Activated CD4-positive, alpha-beta T cell treated with anti-CD3 and anti-CD28 coated beads, Interleukin-2, amount 10 ng/mL, durations not matched to agents 24 days and 14 days (primary cell): Measurements from ENCODE around the gene GFRAL. TPM values are rescaled to one million over a fixed set of nuclear protein-coding genes. Genes with fewer than 3 reads are reported as not detected.
"Not testable (repeated sequence)": the region's sequence is repeated elsewhere in the genome, so short reads cannot be mapped to it uniquely, and the experiment has no call there.

Experiments used
- DNase-seq: peaks from one replicate; pipeline ENCODE4 v3.0.0; 2022
- H3K27ac Mint-ChIP-seq: one replicate; pipeline ENCODE4 v1.8.0; 2022; ENCODE audit warnings: mild to moderate bottlenecking, mixed read lengths
- H3K27me3 Mint-ChIP-seq: one replicate; pipeline ENCODE4 v1.8.0; 2022; ENCODE audit warnings: mixed read lengths
- H3K36me3 Mint-ChIP-seq: one replicate; pipeline ENCODE4 v1.8.0; 2022; ENCODE audit warnings: low read depth, mild to moderate bottlenecking, mixed read lengths
- H3K4me1 Mint-ChIP-seq: one replicate; pipeline ENCODE4 v1.8.0; 2021; ENCODE audit warnings: mixed read lengths
- H3K4me3 Mint-ChIP-seq: one replicate; pipeline ENCODE4 v1.8.0; 2022; ENCODE audit warnings: mild to moderate bottlenecking, moderate library complexity, mixed read lengths
- H3K9me3 Mint-ChIP-seq: one replicate; pipeline ENCODE4 v1.8.0; 2021; ENCODE audit warnings: mixed read lengths
- intact Hi-C: fragments of 100-400 bp; cut with micrococcal nuclease; formaldehyde crosslinking; loops from one replicate; pipeline ENCODE4 v1.15.1; 2023
- total RNA-seq: library from RNA; stranded (reverse); gene quantifications from 2 replicates; pipeline ENCODE4 v1.2.3, GENCODE V29; 2022

Gene GFRAL, protein sequence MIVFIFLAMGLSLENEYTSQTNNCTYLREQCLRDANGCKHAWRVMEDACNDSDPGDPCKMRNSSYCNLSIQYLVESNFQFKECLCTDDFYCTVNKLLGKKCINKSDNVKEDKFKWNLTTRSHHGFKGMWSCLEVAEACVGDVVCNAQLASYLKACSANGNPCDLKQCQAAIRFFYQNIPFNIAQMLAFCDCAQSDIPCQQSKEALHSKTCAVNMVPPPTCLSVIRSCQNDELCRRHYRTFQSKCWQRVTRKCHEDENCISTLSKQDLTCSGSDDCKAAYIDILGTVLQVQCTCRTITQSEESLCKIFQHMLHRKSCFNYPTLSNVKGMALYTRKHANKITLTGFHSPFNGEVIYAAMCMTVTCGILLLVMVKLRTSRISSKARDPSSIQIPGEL
- not detected in 2 replicates for total RNA-seq

DNA sequence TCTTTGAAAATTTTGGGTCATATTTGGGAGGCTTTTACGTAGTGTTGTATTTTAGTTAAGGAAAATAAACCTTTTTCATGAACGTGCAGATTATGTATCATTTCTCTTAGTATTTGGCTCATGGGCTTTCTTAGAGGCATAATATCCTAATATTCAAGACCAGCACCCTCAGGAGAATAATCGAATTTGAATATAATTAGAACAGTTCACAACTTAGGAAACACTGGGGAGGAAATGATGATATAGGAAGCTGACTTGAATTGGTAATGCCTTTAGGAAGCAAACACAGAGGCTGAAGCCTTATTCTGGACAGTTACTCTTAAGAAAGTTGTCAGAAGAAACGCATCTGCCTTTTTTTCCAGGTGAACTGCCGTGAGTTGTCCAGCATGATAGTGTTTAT lies at the start of gene GFRAL:
Gene GFRAL, plus strand, starts transcription at position 301 of the 400 bp plus-strand sequence. Its CDS starts 86 bp downstream, at position 387.
- no peak within 1 kb of the TSS for H3K27ac Mint-ChIP-seq
- H3K4me1 Mint-ChIP-seq = no peaks in the 10 kb centered on the region
- H3K27me3 Mint-ChIP-seq = no peaks in the 10 kb centered on the region
- intact Hi-C loops = no loop called here
- DNase-seq = no peak
- no peak within 1 kb of the TSS for H3K4me3 Mint-ChIP-seq
- no peaks in the 10 kb centered on the region for H3K36me3 Mint-ChIP-seq
- no peaks in the 10 kb centered on the region for H3K9me3 Mint-ChIP-seq

DNA sequence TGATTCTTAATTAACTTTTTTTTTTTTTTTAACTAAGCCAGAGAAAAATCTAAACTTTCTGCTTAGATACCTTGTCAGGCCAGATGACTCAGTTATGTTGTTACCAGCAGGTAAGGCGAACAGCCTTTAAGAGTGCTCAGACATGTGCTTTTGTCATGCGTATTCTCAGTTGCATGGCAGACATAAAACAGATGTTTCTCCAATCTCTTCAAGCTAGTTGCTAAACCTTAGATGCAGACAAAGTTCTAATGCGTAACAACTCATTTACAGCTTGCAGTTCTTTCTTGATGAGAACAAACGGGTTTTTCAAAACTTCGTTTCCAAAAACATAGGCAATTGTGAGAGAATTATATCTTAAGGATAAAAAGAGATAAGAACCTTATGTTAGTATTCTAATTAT lies 49.6 kb upstream of the GFRAL start:
- H3K9me3 Mint-ChIP-seq = no peaks in the 10 kb centered on the region

DNA sequence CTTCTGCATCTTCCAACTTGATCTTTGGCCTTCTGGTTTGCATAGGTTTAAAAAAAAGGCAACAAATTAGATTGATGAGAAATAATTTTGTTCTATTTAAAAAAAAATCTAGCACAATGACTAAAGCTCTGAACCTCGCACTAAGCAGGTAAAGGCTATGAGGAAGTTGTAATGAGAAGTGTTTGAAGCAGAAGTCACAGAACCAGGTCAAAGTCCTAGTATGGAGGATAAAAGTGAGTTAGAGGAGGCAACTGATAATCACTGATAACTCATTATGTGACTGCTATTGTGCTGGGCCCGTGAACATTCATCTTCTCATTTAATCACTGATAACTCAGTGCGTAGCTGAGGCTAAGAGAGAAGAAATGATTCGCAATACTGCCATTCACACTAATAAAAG lies 46.1 kb upstream of the GFRAL start:
- no peaks in the 10 kb centered on the region for H3K27me3 Mint-ChIP-seq
- DNase-seq = no peak
- H3K27ac Mint-ChIP-seq = no peak overlapping the region
- no peaks in the 10 kb centered on the region for H3K36me3 Mint-ChIP-seq
- no peaks in the 10 kb centered on the region for H3K9me3 Mint-ChIP-seq
- H3K4me3 Mint-ChIP-seq = no peak overlapping the region
- intact Hi-C loops = no loop called here
- H3K4me1 Mint-ChIP-seq = no peaks in the 10 kb centered on the region

More for the DNA sequence above, 49.6 kb upstream of the GFRAL start:
- H3K4me3 Mint-ChIP-seq = no peak overlapping the region
- no peak overlapping the region for H3K27ac Mint-ChIP-seq
- intact Hi-C loops = loop anchor here (5.0 kb wide), 1 partner anchor 610 kb away; no protein-coding TSS in a partner anchor
- no peaks in the 10 kb centered on the region for H3K36me3 Mint-ChIP-seq
- H3K27me3 Mint-ChIP-seq = no peaks in the 10 kb centered on the region
- DNase-seq = no peak
- H3K4me1 Mint-ChIP-seq = no peaks in the 10 kb centered on the region

DNA sequence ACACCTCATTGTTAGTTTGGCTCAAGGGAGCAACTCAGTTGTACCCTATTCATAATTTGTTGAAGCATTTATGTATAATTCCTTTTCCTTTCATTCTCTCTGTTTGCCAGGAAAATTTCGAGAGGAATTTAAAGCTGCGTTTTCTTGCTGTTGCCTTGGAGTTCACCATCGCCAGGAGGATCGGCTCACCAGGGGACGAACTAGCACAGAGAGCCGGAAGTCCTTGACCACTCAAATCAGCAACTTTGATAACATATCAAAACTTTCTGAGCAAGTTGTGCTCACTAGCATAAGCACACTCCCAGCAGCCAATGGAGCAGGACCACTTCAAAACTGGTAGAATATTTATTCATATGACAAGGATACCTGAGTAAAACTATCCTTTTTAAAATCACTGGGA lies 45.2 kb upstream of the GFRAL start:
- Mint-ChIP-seq H3K4me3 (no peak overlapping the region), H3K4me1 (no peaks in the 10 kb centered on the region), H3K36me3 (no peaks in the 10 kb centered on the region), H3K27me3 (no peaks in the 10 kb centered on the region), H3K9me3 (no peaks in the 10 kb centered on the region), H3K27ac (no peak overlapping the region)
- intact Hi-C loops = no loop called here
- DNase-seq = no peak

DNA sequence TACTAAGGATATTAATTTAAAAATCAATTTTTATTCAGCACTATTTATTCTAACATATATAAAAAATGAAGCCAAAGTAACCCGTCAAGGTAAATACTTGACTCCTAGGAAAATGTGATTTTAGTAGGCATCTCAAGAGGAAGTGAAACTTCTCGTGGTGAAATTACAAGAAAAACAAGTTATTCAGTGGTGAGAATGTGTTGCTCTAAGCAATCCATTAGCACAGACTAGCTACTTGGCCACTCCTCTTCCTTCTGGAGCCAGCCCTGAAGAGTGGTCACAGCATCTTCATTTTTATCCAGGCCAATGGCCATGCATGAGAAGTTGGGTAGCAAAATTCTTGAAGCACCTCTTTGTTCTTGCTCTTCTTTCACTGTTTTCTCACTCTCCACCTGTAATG lies 40.4 kb upstream of the GFRAL start:
- H3K4me3 Mint-ChIP-seq = no peak overlapping the region
- H3K27ac Mint-ChIP-seq = no peak overlapping the region
- H3K36me3 Mint-ChIP-seq = no peaks in the 10 kb centered on the region
- no peak for DNase-seq
- no peaks in the 10 kb centered on the region for H3K27me3 Mint-ChIP-seq
- no peaks in the 10 kb centered on the region for H3K9me3 Mint-ChIP-seq
- H3K4me1 Mint-ChIP-seq = no peaks in the 10 kb centered on the region
- intact Hi-C loops = no loop called here

DNA sequence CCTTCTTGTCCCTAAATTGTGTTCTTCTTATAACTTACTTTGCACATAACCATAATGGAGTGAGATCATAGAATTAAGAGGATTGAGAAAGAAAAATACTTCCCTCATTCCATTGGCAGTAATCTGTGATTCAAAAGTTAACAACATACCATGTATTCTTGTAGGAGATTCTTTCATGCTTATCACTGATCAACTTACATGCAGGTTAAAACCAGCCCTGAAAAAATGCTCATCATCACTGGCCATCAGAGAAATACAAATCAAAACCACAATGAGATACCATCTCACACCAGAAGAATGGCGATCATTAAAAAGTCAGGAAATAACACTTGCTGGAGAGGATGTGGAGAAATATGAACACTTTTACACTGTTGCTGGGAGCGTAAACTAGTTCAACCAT lies 36.5 kb upstream of the GFRAL start:
- Mint-ChIP-seq H3K36me3 (no peaks in the 10 kb centered on the region), H3K9me3 (no peaks in the 10 kb centered on the region), H3K27me3 (no peaks in the 10 kb centered on the region), H3K4me3 (no peak overlapping the region), H3K4me1 (no peaks in the 10 kb centered on the region), H3K27ac (no peak overlapping the region)
- no peak for DNase-seq
- intact Hi-C loops = no loop called here

DNA sequence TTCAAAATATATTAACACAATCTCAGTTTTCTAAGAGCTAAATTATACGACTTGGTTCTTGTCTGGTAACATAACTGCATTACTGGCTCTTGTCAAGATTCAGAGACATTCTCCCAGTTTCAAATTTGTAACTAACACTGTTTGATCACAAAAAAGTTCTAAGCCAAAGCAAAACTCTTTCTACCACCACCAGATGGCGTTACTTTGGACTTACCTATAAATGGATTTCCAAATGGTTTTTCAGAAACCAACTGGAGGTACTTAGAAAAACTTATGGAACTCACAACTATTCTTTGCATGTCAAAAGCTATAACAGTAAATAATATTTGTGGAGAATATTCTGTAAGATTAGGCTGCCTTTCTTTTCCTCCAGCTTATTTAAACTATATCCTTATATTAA lies 34.2 kb upstream of the GFRAL start:
- DNase-seq = no peak
- Mint-ChIP-seq H3K27me3 (no peaks in the 10 kb centered on the region), H3K36me3 (no peaks in the 10 kb centered on the region), H3K9me3 (no peaks in the 10 kb centered on the region), H3K4me3 (no peak overlapping the region), H3K27ac (no peak overlapping the region), H3K4me1 (no peaks in the 10 kb centered on the region)
- intact Hi-C loops = no loop called here

DNA sequence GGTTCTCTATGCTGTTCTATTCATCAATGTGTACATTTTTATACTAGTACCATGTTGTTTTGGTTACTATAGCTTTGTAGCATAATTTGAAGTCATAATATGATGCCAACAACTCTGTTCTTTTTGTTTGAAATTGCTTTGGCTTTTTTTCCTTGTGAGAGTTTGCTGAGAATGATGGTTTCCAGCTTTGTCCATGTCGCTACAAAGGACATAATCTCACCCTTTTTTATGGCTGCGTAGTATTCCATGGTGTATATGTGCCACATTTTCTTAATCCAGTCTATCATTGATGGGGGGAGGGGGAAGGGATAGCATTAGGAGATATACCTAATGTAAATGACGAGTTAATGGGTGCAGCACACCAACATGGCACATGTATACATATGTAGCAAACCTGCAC lies 30.1 kb upstream of the GFRAL start:
- H3K36me3 Mint-ChIP-seq, H3K27me3 Mint-ChIP-seq, H3K9me3 Mint-ChIP-seq, H3K27ac Mint-ChIP-seq, DNase-seq, H3K4me3 Mint-ChIP-seq, H3K4me1 Mint-ChIP-seq, intact Hi-C loops: not testable (repeated sequence)

DNA sequence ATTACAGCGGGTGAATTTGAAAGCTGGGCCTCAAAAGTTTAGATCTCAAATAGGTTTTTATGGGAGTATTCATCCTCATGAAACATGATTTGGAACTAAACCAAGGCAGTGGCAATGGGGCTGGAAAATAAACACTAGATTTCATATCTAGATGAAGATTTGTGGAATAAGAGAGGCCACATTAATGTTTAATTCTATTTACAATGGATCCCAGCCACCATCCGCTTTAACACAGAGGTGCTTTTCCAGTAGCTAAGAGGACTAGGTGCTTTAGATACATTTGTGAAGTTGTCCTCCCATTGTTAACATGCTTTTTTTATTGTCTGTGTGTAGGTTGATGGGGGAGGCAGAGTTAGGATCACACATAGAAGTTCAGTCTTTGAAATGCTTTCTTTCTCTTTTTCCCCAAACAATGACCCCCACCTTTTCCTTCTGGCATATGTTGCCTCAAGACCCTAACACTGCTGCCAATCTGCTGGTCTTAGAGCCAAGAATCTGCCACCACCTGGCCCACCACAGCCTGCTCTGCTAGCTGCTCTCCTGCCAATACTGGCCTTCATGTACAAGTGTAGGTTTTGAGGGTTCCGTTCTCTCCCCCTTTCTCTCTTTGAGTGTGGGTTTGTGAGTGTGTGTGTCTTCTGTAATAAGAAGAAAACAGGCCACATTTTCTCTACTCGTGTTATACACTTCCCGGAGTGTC lies 27.8 kb upstream of the GFRAL start:
- H3K27ac Mint-ChIP-seq = no peak overlapping the region
- no peaks in the 10 kb centered on the region for H3K9me3 Mint-ChIP-seq
- H3K4me1 Mint-ChIP-seq = no peaks in the 10 kb centered on the region
- intact Hi-C loops = no loop called here
- H3K36me3 Mint-ChIP-seq = no peaks in the 10 kb centered on the region
- no peak for DNase-seq
- no peak overlapping the region for H3K4me3 Mint-ChIP-seq
- H3K27me3 Mint-ChIP-seq = no peaks in the 10 kb centered on the region

DNA sequence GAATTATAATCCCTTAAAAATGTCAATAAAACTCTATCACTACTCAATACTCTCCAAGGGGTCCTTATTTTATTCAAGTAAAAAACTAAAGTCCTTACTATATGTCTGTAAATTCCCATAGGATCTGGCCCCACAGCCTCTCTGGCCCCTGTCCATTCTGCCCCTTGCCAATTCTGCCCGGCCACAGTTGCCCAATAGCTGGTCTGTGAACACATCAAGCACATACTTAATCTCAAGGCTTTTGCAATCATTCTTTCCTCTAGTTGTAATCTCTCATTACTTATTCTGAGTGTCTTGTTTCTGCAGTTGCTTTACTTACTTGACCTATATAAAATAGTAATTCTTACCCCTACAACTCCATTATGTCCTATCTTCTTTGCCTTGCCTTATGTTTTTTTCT lies 22.5 kb upstream of the GFRAL start:
- no peak for DNase-seq
- no peak overlapping the region for H3K27ac Mint-ChIP-seq
- intact Hi-C loops = no loop called here

DNA sequence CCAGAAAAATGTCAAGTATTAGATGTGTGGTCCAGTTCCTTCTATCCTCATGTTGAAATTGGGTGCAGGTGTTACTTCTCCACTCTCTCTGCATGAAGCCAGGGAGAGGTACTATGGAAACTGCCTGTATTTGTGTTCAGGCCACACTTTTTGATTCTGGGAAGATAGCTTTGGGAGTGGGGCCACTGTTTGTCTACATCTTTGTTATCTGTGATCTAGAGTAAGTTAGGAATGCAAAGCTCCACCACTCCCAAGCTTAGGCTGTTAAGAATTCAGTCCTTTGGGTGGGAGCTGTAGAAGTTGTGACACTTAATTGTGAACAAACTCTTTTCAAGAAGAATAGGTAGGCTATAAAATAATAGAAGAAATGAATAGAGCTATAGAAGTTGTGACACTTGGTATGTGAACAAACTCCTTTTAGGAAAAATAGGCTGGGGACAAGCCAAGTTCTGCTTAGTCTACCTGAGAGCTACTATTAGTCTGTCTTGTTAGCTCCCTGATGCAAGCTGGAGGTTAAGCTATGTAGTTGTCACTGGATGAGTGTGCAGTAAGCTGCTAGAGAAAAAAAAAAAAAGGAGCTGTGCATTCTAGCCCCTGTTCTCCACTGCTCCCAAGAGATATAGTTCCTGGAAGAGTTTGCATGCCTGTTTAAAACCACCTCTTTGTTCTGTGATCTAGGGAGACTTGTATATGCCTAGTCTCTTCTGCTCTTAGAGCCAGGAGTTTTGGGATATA lies 7.1 kb upstream of the GFRAL start:
- intact Hi-C loops = no loop called here
- no peaks in the 10 kb centered on the region for H3K36me3 Mint-ChIP-seq
- H3K4me3 Mint-ChIP-seq = no peak overlapping the region
- no peaks in the 10 kb centered on the region for H3K27me3 Mint-ChIP-seq
- H3K27ac Mint-ChIP-seq = no peak overlapping the region
- DNase-seq = no peak
- H3K9me3 Mint-ChIP-seq = peaks cover 3% of the 10 kb centered on the region
- no peaks in the 10 kb centered on the region for H3K4me1 Mint-ChIP-seq

More for the DNA sequence above, 22.5 kb upstream of the GFRAL start:
- Mint-ChIP-seq H3K4me1 (no peaks in the 10 kb centered on the region), H3K4me3 (no peak overlapping the region), H3K36me3 (no peaks in the 10 kb centered on the region), H3K9me3 (no peaks in the 10 kb centered on the region), H3K27me3 (no peaks in the 10 kb centered on the region)

DNA sequence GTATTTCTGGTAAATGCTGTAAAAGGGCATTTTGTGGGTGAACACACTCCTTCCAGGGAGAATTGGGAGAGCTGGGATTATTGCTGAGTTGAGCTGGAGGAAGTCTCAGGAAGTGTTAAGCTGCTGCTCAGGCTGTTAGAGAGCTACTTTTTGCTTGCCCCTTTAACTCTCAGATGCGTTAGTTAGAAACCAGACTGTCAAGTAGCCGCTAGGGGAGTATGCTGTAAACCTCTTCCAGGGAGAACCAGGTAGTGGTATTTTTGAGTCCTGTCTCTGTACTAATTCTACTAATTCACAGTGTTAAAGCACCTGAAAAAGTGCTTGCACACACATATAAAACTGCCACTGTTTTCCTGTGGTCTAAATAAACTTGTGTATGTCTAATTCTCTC lies 6.6 kb upstream of the GFRAL start:
- no peak for DNase-seq
- H3K27me3 Mint-ChIP-seq = no peaks in the 10 kb centered on the region
- intact Hi-C loops = no loop called here
- H3K36me3 Mint-ChIP-seq = no peaks in the 10 kb centered on the region
- no peak overlapping the region for H3K27ac Mint-ChIP-seq
- H3K4me3 Mint-ChIP-seq = no peak overlapping the region
- no peaks in the 10 kb centered on the region for H3K4me1 Mint-ChIP-seq
- H3K9me3 Mint-ChIP-seq = peaks cover 3% of the 10 kb centered on the region

DNA sequence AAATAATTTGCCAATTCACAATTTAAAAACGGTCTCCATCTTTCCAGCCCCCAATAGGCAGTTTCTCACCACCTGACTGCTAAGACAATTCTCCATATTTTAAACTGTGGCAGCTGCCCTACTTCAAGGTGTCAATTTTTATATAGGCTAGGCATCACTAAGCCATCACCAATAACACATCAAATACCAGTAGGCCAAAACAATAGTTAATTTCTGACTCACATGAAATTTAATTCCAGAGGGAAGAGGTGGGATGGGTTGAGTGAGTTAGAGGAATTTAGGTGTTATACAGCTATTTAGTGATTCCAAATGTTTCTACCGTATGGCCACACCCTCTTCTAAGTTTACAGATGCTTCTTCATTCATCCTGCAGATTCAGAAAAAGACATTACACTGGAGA lies 49.9 kb downstream of the GFRAL start:
- Mint-ChIP-seq H3K27me3 (no peaks in the 10 kb centered on the region), H3K4me3 (no peak overlapping the region), H3K27ac (no peak overlapping the region), H3K36me3 (no peaks in the 10 kb centered on the region), H3K4me1 (no peaks in the 10 kb centered on the region), H3K9me3 (no peaks in the 10 kb centered on the region)
- no peak for DNase-seq
- intact Hi-C loops = no loop called here

DNA sequence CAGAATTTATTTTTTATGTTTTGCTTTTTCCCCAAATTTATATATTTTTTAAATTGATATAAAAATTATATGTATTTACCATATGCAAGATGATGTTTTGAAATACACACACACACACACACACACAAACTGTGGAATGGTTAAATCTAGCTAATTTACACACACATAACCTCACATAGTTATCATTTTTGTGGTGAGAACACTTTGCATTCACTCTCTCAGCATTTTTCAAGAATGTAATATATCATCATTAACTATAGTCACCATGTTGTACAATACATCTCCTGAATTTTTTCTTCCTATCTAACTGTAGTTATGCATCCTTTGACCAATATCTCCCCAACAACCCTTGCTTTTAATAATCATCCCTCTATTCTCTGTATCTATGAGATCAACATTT lies 52.2 kb downstream of the GFRAL start:
- no peak overlapping the region for H3K27ac Mint-ChIP-seq
- H3K4me1 Mint-ChIP-seq = no peaks in the 10 kb centered on the region
- no peaks in the 10 kb centered on the region for H3K27me3 Mint-ChIP-seq
- DNase-seq = no peak
- intact Hi-C loops = no loop called here
- H3K9me3 Mint-ChIP-seq = no peaks in the 10 kb centered on the region
- no peaks in the 10 kb centered on the region for H3K36me3 Mint-ChIP-seq
- H3K4me3 Mint-ChIP-seq = no peak overlapping the region
